CD4-positive, CD25-positive, alpha-beta regulatory T cell (primary cell): ENCODE results near the gene MLST8. TPM values are rescaled to one million over a fixed set of nuclear protein-coding genes. Genes with fewer than 3 reads are reported as not detected.
"Not testable (repeated sequence)": the region's sequence is repeated elsewhere in the genome, so short reads cannot be mapped to it uniquely, and the experiment has no call there.

Experiments used
- ATAC-seq, 2 donors: fragments of 150-1000 bp; cut with Tn5 transposase; one replicate each; pipeline ENCODE4 v1.10.0; 2021; ENCODE audit warnings: low read depth in 2 of 2, moderate number of reproducible peaks in 2 of 2, moderate library complexity in 1 of 2
- DNase-seq, 3 donors: peaks; one replicate each; pipeline versions ENCODE4 v3.0.0 to v3.0.0-alpha.2; 2012 to 2022; ENCODE audit warnings: mixed read lengths in 1 of 3
- H3K27ac ChIP-seq: one replicate; pipeline ENCODE4 v1.7.0; 2013; ENCODE audit warnings: mild to moderate bottlenecking, low read length; ENCODE audit not compliant: insufficient read depth, poor library complexity, severe bottlenecking
- H3K27me3 ChIP-seq: one replicate; pipeline ENCODE4 v1.7.0; 2013; ENCODE audit warnings: low read length; ENCODE audit not compliant: control insufficient read depth, insufficient read depth
- H3K36me3 ChIP-seq: one replicate; pipeline ENCODE4 v1.7.0; 2013; ENCODE audit warnings: mild to moderate bottlenecking, low read length, moderate library complexity; ENCODE audit not compliant: control insufficient read depth, insufficient read depth
- H3K4me1 ChIP-seq: 2 replicates; pipeline ENCODE4 v1.7.0; 2013; ENCODE audit warnings: mild to moderate bottlenecking, low read length; ENCODE audit not compliant: insufficient read depth, control insufficient read depth, poor library complexity, severe bottlenecking
- H3K4me3 ChIP-seq: one replicate; pipeline ENCODE4 v1.7.0; 2013; ENCODE audit warnings: low read depth, mild to moderate bottlenecking, low read length, moderate library complexity
- H3K9me3 ChIP-seq, 2 experiments: 1 replicate in 1 of 2; 2 replicates in 1 of 2; pipeline ENCODE4 v1.7.0; 2013; ENCODE audit warnings: low read length in 2 of 2, mild to moderate bottlenecking in 1 of 2, moderate library complexity in 1 of 2; ENCODE audit not compliant: control insufficient read depth in 2 of 2
- H3K27ac Mint-ChIP-seq, 3 donors: one replicate each; pipeline ENCODE4 v1.8.0; 2020 to 2022; ENCODE audit warnings: mild to moderate bottlenecking in 3 of 3, mixed read lengths in 3 of 3, moderate library complexity in 2 of 3
- H3K27me3 Mint-ChIP-seq: one replicate; pipeline ENCODE4 v1.8.0; 2022; ENCODE audit warnings: mild to moderate bottlenecking, mixed read lengths
- H3K36me3 Mint-ChIP-seq: one replicate; pipeline ENCODE4 v1.8.0; 2020; ENCODE audit warnings: mixed read lengths
- H3K4me1 Mint-ChIP-seq, 4 donors: one replicate each; pipeline ENCODE4 v1.8.0; 2020 to 2022; ENCODE audit warnings: mixed read lengths in 4 of 4, mild to moderate bottlenecking in 1 of 4
- H3K4me3 Mint-ChIP-seq, 4 donors: one replicate each; pipeline ENCODE4 v1.8.0; 2020 to 2022; ENCODE audit warnings: mild to moderate bottlenecking in 4 of 4, mixed read lengths in 4 of 4, moderate library complexity in 3 of 4
- H3K9me3 Mint-ChIP-seq, 7 donors: one replicate each; pipeline ENCODE4 v1.8.0; 2020 to 2022; ENCODE audit warnings: mixed read lengths in 7 of 7, mild to moderate bottlenecking in 3 of 7, moderate library complexity in 2 of 7
- polyA plus RNA-seq, 4 donors: library from polyadenylated mRNA; unstranded; fragments of 300-500 nt; fragmentation: Illumina TruSeq; gene quantifications; one replicate each; pipeline ENCODE4 v1.2.3, GENCODE V29; 2021
- total RNA-seq: library from RNA; stranded (reverse); gene quantifications from one replicate; pipeline ENCODE4 v1.2.3, GENCODE V29; 2022

The MLST8 gene
- total and polyA plus RNA-seq, 5 donors from 2014 or later, result 20.9 to 31.1 (median 23.5) TPM

- Histone ChIP-seq H3K4me1 (peaks cover 9% of the 10 kb centered on the region), H3K36me3 (peaks cover 16% of the 10 kb centered on the region), H3K27me3 (no peaks in the 10 kb centered on the region), H3K9me3 (no peaks in the 10 kb centered on the region), H3K4me3 (no peak overlapping the region), H3K27ac (no peak overlapping the region)
- Mint-ChIP-seq H3K27ac (no peak overlapping the region), H3K4me3 (no peak overlapping the region), H3K36me3 (peaks cover 4% of the 10 kb centered on the region), H3K27me3 (peaks cover 5% of the 10 kb centered on the region), H3K4me1 (peaks cover 0 to 2% (median 0%) of the 10 kb centered on the region in 4 donors), H3K9me3 (peaks cover 0 to 1% (median 0%) of the 10 kb centered on the region in 7 donors)
- no peak for DNase-seq
- ATAC-seq, result no peak
These were observed 32.4 kb downstream of the MLST8 start for GRCh38 chr16:2237493-2238149.

GRCh38 chr16:2238150-2238837 lies 33.0 kb downstream of the MLST8 start:
- Histone ChIP-seq H3K36me3 (peaks cover 16% of the 10 kb centered on the region), H3K9me3 (no peaks in the 10 kb centered on the region), H3K4me3 (no peak overlapping the region), H3K4me1 (peaks cover 9% of the 10 kb centered on the region), H3K27me3 (no peaks in the 10 kb centered on the region), H3K27ac (no peak overlapping the region)
- no peak for DNase-seq
- Mint-ChIP-seq H3K36me3 (peaks cover 4% of the 10 kb centered on the region), H3K27ac (no peak overlapping the region), H3K9me3 (peaks cover 0 to 1% (median 0%) of the 10 kb centered on the region in 7 donors), H3K4me1 (peaks cover 0 to 2% (median 0%) of the 10 kb centered on the region in 4 donors), H3K27me3 (peaks cover 5% of the 10 kb centered on the region), H3K4me3 (no peak overlapping the region)
- no peak for ATAC-seq

GRCh38 chr16:2238838-2239675 lies 33.8 kb downstream of the MLST8 start:
- Histone ChIP-seq H3K9me3 (no peaks in the 10 kb centered on the region), H3K4me1 (peaks cover 9% of the 10 kb centered on the region), H3K4me3 (no peak overlapping the region), H3K36me3 (peaks cover 13% of the 10 kb centered on the region), H3K27me3 (no peaks in the 10 kb centered on the region), H3K27ac (no peak overlapping the region)
- peaks cover 4% of the 10 kb centered on the region for H3K36me3 Mint-ChIP-seq
- no peak for DNase-seq
- peaks cover 5% of the 10 kb centered on the region for H3K27me3 Mint-ChIP-seq
- H3K4me3 Mint-ChIP-seq, result no peak overlapping the region
- peaks cover 0 to 2% (median 0%) of the 10 kb centered on the region in 4 donors for H3K4me1 Mint-ChIP-seq
- no peak overlapping the region for H3K27ac Mint-ChIP-seq
- no peak for ATAC-seq
- peaks cover 0 to 1% (median 0%) of the 10 kb centered on the region in 7 donors for H3K9me3 Mint-ChIP-seq

GRCh38 chr16:2240331-2240730 lies 35.1 kb downstream of the MLST8 start:
- not testable (repeated sequence) for DNase-seq

GRCh38 chr16:2242598-2242997 lies 37.3 kb downstream of the MLST8 start:
- Mint-ChIP-seq H3K4me3 (no peak overlapping the region), H3K9me3 (peaks cover 0 to 1% (median 0%) of the 10 kb centered on the region in 7 donors), H3K36me3 (peaks cover 4% of the 10 kb centered on the region), H3K27ac (peak overlapping the region in 1 of 3 donors; percentile 27), H3K27me3 (no peaks in the 10 kb centered on the region), H3K4me1 (no peaks in the 10 kb centered on the region)
- Histone ChIP-seq H3K4me3 (no peak overlapping the region), H3K9me3 (no peaks in the 10 kb centered on the region), H3K27me3 (no peaks in the 10 kb centered on the region), H3K27ac (no peak overlapping the region), H3K36me3 (peaks cover 19% of the 10 kb centered on the region), H3K4me1 (no peaks in the 10 kb centered on the region)
- no peak for DNase-seq
- ATAC-seq, result no peak

More at GRCh38 chr16:2240331-2240730, 35.1 kb downstream of the MLST8 start:
- not testable (repeated sequence) for H3K9me3 ChIP-seq, H3K27ac ChIP-seq, H3K27me3 Mint-ChIP-seq, H3K4me3 ChIP-seq, H3K27ac Mint-ChIP-seq, H3K36me3 Mint-ChIP-seq, ATAC-seq, H3K9me3 Mint-ChIP-seq, H3K4me1 Mint-ChIP-seq, H3K4me1 ChIP-seq, H3K4me3 Mint-ChIP-seq, H3K27me3 ChIP-seq
- peaks cover 11% of the 10 kb centered on the region for H3K36me3 ChIP-seq

GRCh38 chr16:2243031-2243528 lies 37.8 kb downstream of the MLST8 start:
- no peak for ATAC-seq
- Mint-ChIP-seq H3K4me3 (no peak overlapping the region), H3K36me3 (peaks cover 4% of the 10 kb centered on the region), H3K27ac (no peak overlapping the region), H3K9me3 (peaks cover 0 to 1% (median 0%) of the 10 kb centered on the region in 7 donors), H3K27me3 (no peaks in the 10 kb centered on the region), H3K4me1 (no peaks in the 10 kb centered on the region)
- H3K27me3 ChIP-seq, result no peaks in the 10 kb centered on the region
- H3K9me3 ChIP-seq, result no peaks in the 10 kb centered on the region
- H3K36me3 ChIP-seq, result peaks cover 19% of the 10 kb centered on the region
- no peak overlapping the region for H3K27ac ChIP-seq
- no peak for DNase-seq
- H3K4me3 ChIP-seq, result no peak overlapping the region
- no peaks in the 10 kb centered on the region for H3K4me1 ChIP-seq

- ATAC-seq, result no peak
- Histone ChIP-seq H3K36me3 (peaks cover 19% of the 10 kb centered on the region), H3K9me3 (no peaks in the 10 kb centered on the region), H3K4me3 (no peak overlapping the region), H3K27ac (no peak overlapping the region), H3K27me3 (no peaks in the 10 kb centered on the region), H3K4me1 (no peaks in the 10 kb centered on the region)
- Mint-ChIP-seq H3K36me3 (peaks cover 4% of the 10 kb centered on the region), H3K4me3 (no peak overlapping the region), H3K9me3 (peaks cover 0 to 1% (median 0%) of the 10 kb centered on the region in 7 donors), H3K27ac (no peak overlapping the region), H3K4me1 (no peaks in the 10 kb centered on the region), H3K27me3 (no peaks in the 10 kb centered on the region)
- DNase-seq, result no peak
These were observed 38.5 kb downstream of the MLST8 start for GRCh38 chr16:2243781-2244180.
